Eye (tissue), 1 donor: ENCODE data around the gene RRP9.
A peak's percentile ranks its signal among the peaks of the same experiment; 100 is the strongest.
"Not testable (repeated sequence)": the region's sequence is repeated elsewhere in the genome, so short reads cannot be mapped to it uniquely, and the experiment has no call there.

ENCODE experiments used
- DNase-seq: peaks from one replicate; pipeline ENCODE4 v3.0.0-alpha.2; 2015

Gene RRP9

GRCh38 chr3:51941798-51942602 is at the start of gene RRP9, which contains the start of gene PARP3:
Gene RRP9, minus strand, starts transcription at chr3:51941904. Its CDS starts 37 bp downstream, at chr3:51941867.
Gene PARP3, plus strand, starts transcription at chr3:51942363. Its CDS starts 993 bp downstream, at chr3:51943356.
- peak; percentile 100 for DNase-seq

GRCh38 chr3:51990501-51990971 is 48.8 kb upstream of the RRP9 start:
- not testable (repeated sequence) for DNase-seq

- no peak for DNase-seq
Observed at GRCh38 chr3:51988286-51989146, 46.8 kb upstream of the RRP9 start.

GRCh38 chr3:51987568-51987967 is 45.9 kb upstream of the RRP9 start:
- DNase-seq, result no peak

GRCh38 chr3:51986010-51986947 is 44.6 kb upstream of the RRP9 start:
- DNase-seq, result no peak

- DNase-seq, result no peak
Observed at GRCh38 chr3:51985063-51985462, 43.4 kb upstream of the RRP9 start.

GRCh38 chr3:51984269-51984647 is 42.6 kb upstream of the RRP9 start:
- DNase-seq, result no peak

GRCh38 chr3:51983578-51984268 is 42.0 kb upstream of the RRP9 start:
- no peak for DNase-seq

GRCh38 chr3:51982838-51983577 is 41.3 kb upstream of the RRP9 start, which contains the start of gene ACY1:
Gene ACY1, plus strand, starts transcription at chr3:51983535. Its CDS starts 530 bp downstream, at chr3:51984065.
- DNase-seq, result peak; percentile 86

GRCh38 chr3:51982352-51982837 is 40.7 kb upstream of the RRP9 start:
- DNase-seq, result no peak

GRCh38 chr3:51980253-51980652 is 38.5 kb upstream of the RRP9 start:
- DNase-seq, result no peak

- DNase-seq, result no peak
Observed at GRCh38 chr3:51978143-51978502, 36.4 kb upstream of the RRP9 start.

GRCh38 chr3:51977446-51978142 is 35.9 kb upstream of the RRP9 start:
- no peak for DNase-seq

GRCh38 chr3:51975852-51976549 is 34.3 kb upstream of the RRP9 start:
- DNase-seq, result peak; percentile 91

- DNase-seq, result peak; percentile 87
Observed at GRCh38 chr3:51974963-51975851, 33.5 kb upstream of the RRP9 start, which contains the start of gene ABHD14A. Gene ABHD14A, plus strand, starts transcription at chr3:51975064. Its CDS starts 72 bp downstream, at chr3:51975136.

GRCh38 chr3:51974277-51974962 is 32.7 kb upstream of the RRP9 start:
- no peak for DNase-seq

GRCh38 chr3:51971350-51971749 is 29.6 kb upstream of the RRP9 start:
- no peak for DNase-seq
